DMS53 treated with DMSO at 0.1 percent for 48 hours (cell line): ENCODE measurements around the gene AMACR.

ENCODE experiments used
- DNase-seq: peaks from one replicate; lab custom pipeline; 2025; ENCODE audit not compliant: unreplicated experiment; lab: John Stamatoyannopoulos, UW

Gene AMACR

DNA sequence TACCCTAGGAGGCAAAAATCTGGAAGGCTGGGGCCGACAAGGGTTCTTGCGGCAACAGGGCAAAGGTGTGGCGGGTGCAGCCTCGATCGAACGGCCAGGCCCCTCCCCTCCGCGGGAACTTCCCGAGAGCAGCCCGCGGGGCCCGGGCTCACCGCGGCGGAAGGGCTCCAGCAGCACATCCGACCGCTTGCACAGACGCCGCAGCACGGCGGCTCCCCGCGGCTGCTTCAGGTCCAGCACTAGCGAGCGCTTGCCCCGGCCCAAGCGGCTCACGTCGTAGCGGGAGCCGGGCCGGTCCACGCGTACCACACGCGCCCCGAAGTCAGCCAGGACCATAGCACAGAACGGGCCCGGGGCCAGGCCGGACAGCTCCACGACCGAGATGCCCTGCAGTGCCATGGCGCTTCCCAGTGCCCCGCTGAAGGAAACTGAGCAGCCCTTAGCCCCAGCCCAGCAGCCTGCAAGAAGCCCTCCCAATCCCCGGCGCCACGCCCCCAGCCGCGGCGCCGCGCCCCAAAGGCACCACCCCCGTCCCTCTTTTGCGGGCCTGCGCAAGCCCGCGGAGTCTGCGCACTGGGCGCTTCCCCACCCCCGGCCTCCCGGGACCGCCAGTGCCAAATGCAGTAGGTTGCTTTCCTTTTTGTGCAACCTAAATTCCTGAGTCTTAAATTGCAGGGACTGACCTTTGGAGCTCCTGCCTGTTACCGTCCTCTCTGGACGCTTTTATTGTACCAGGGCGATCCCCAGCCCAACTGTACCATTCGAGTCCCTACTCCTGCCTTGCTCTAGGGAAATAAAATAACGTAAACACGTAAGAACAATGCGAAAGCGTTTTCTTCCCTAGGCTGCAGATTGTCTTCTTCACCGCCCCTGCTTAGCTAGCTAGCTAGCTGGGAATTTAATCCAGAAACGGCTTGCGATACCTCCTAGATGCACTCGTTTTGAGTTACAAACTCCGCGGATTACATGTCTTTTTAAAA is at the start of gene AMACR:
Gene AMACR, minus strand, starts transcription at position 430 of the 980 bp plus-strand sequence. Its CDS starts 31 bp downstream, at position 399.
- peak; percentile 61 for DNase-seq

DNA sequence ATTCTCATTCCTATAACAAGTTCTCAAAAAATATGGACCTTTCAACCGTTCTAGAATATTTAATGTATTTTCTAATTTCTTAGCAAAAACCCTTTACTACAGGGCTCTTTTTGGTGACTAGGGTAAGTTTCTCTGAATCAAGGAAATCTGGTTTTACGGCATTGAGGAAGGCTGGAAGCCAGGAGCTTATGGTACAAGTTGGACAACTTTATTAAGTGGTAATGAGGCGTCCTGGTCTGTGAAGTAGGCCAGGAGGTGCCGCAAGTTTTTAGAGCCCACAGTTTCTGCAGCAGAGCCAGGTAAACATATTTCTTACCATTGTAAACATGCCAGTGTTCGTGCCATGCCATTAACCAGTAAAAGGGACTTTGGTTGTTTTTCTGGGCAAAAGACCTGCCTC is 49.7 kb upstream of the AMACR start:
- no peak for DNase-seq

DNA sequence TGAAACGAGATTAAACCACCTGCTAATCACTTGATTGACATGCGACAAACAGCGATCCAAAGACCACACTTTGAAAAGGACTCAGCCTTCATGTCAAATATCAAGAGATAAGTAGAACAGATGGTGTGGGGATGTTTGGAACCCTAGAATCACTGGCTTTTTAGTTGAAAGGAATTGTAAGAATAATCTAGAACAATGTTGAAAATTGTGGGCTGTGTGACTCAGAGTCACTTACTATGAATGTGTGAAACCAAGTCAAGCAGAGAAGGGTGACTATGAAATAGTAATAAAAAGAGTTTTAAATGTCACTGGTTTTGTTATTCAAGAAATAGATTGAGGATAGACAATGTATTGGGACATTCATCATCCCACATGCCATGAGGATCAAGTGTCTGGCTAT is 49.3 kb upstream of the AMACR start:
- no peak for DNase-seq

DNA sequence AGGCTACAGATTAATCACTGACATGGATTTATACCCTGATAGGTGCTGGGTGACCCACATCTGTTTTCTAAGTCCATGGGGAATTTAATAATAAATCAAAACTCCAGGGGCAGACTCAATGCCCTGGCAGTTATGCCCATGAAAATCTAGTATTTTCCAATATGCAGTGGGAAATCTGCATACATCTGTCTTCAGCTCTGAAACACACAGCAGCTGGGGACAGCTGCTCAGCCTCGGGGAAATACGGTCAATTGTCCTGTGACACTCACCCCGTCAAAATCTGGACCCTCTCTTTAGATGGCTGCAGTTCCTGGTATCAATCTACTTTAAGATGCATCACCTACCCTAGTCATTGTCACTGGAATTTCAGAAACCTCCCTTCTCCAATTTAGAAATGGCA is 47.8 kb upstream of the AMACR start:
- no peak for DNase-seq

DNA sequence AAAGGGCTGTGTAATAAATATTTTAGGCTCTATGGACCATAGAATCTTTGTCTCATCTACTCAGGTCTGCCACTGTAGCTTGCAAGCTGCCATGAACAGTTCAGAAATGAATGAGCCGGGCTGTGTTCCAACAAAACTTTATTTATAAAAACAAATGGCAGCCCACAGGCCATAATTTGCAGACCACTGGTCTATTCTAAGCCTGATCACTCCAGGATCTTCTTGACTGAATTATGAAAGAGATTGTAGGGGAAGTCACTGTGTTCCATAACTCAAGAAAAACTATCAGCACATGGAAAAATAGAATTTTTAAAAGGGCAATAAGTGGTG is 46.5 kb upstream of the AMACR start:
- DNase-seq: no peak

DNA sequence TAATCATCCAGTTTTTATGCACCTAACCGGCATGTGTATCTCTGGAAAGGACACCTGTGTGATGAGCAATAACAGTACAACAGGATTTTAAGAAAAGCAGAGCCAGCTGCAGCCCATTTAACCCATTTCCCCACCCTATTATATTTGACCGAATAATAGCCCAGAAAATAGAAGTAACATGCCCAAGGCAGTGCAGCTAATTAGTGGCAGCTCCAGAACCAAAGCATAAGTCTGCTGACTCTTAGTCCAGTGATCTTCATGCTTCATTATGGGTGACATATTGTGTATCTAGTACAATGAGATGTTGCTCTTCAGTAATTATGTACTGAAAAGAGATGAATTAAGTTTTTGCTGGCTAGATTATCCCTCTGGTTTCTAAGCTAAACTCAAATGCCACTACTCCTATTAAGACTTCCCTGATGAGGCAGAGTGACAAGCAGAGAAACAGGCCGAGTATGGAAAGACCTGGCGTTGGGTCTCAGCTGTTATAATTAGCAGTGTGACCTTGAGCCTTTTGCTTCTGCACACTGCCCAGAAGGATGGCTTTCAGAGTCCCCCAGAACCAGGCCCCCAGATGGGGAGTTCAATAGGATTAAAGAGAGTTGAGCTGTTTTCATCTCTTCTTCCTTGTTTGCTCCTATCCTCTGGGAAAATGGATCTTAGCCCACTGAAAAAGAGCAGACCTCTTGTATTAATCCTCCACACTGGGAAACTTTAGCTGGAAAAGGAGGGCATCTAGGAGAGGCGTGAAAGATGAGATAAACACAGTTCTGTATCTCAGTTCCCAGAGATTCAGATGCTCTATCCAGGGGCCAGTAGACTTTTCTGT is 45.9 kb upstream of the AMACR start:
- no peak for DNase-seq

DNA sequence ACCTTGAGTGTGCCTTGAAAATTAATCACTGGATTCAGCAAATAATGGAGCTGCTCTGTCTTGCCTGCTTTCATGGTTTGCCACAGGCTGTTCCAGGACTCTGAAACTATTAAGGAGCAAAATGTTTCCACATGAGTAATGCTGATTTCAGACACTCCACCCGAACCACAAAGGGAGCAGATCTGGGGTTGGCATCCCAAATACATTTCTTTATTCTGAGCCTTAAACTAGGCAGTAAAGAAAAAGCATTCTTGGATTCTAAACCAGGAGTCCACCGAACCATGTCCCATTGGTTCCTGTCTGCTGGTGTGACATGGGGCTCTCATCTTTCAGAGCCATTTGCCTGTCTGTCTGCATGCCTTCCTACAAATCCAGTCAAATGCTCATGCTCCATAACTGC is 45.3 kb upstream of the AMACR start:
- no peak for DNase-seq

DNA sequence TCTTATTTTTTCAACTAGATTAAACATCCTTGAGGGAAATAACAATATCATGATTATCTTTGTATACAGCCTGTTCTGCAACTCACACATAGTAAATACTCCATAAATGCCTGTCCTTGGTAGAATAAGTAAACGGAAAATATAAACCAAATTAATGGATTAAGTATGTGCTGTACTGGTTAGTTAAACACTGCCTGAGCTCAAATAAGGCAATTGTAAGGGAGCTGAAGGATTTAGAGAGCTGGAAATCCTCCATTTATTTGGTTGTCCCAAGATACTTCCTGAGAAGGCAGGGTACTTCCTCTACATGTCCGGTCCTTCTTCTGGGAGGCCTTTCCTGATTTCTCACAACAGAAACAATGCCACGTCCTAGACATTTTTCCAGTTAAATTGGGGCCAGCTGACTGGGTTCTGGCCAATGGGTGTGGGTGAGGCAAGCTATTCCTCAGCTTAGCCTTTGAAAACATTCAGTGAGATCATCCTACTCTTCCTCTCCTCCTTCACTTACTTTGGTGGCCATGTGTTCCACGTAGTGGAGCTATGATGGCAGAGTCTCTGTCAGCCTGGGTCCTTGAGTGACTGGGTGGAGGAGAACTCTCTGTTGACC is 43.6 kb upstream of the AMACR start:
- no peak for DNase-seq

DNA sequence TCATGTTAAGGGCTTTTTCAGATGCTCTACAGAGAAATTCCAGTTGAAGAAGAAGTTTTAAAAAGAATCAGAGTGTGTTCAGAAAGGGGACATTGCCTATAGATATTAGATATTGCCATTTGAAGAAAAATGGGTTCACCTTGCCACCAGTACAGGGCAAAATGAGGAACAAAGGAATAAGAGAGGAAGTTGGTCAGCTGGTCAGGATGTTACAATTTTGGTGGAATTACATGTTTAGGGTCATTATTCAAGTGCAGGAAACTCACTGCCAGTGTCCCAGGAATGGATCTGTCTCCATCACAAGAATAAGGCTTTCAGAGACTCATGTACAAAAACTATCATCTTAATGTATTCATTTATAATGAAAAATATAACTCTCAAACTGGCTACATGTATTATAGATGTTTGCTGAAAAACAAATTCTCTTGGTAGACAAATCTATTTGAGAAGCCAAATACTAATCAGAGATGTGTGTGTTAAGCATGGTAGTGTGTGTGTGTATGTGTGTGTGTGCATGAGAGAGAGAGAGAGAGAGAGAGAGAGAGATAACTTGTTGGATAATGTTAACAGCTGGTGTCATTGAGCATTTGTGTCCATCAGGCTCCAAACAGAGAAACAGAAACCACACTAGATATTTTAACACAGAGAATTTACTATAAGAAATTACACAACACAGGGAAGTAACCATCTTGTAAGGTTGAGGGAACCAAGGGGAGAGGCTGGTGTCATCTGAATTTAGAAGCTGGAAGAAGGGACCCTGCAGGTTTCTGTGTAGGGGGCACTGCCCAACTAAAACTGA is 40.1 kb upstream of the AMACR start:
- no peak for DNase-seq

DNA sequence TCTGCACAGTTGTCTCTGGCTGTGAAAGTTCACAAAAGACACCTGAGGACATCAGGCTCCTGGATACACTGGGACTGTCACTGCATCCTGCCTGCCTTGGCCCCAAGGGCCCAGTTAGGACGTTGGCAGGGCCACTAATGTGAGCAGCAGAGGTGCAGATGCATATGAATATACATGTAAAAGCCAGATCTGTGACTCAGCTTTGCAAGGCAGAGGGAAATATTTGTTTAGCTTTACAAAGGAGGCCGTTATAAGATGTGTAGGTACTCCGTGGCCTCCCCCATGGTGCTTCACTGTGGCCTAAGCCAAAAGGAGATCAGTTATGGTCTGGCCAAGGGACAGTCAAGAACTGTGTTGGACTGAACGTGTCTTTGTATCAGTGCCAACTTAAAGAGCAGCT is 39.3 kb upstream of the AMACR start:
- no peak for DNase-seq

DNA sequence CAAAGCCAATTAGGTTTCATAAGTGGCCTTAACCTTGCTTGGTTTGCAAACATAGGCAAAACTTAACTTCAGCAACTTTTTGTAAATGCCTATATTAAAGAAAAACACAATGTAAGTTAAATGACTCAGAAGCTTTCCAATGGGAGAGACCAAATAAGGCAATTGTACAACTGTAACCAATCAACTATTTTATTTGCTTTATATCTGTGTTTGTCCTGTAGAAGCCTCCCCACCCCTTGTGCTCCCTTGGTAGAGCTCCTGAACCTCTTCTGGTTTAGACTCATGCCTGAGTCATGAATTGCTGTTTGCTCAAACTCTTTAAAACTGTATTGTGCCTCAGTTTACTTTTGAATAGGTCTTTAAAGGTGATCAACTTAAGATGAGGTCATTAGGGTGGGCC is 38.1 kb upstream of the AMACR start:
- no peak for DNase-seq

DNA sequence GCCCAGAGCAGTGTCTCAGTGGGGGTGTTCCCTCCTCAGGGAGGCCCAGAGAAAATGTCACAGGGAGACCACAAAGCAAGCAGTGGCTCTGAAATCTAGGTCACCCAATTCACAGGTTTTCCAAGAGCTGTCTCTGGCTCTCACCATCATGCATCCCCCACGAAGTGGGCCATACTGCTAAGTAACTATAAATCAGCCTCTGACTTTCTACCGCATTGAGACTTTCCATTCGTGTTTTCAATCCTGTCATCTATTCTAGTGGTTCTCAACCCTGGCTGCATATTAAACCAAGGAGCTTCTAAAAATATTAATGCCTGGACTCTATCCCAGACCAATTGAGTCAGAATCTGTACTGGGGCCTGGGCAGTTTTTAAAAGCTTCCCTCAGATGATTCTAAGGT is 37.2 kb upstream of the AMACR start:
- no peak for DNase-seq

DNA sequence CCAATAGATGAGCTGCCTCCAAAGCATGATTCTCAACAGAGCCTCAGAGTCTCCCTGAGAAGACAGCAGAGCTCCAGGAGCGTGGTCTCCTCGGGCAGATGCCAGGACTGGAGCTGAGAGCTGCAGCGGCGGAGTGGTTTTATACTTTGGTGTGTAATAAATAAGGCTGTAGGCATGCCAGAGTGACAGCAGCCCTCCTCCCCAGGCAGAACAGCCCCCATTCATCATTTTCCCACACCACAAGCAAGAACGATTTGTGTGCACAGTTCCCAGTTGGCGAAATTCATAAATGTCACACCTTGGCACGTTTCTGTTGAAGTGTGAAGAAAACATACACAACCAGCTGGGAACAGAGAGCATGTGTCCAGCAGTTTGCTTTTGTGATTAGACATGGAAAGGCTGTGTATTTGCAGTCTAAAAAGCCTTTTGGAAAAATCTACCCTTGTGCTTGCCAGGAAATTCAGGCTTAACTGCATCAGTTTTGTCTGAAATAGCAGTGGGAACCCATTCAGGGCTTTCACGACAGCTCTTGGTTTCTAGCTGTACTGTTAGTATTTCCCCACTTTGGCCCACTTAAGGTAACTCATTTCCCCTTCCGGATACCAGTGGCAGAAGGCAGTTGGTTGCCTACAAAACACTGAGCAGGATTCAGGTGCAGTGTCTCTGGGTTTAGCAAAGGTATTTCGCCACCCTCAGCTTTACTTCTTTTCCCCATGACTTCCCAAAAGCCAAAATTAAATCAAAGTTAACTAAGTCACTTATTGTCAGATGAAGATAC is 35.4 kb upstream of the AMACR start, which contains the start of gene C1QTNF3:
Gene C1QTNF3, minus strand, starts transcription at position 115 of the 778 bp plus-strand sequence. Its CDS starts 88 bp downstream, at position 27.
- DNase-seq: no peak

DNA sequence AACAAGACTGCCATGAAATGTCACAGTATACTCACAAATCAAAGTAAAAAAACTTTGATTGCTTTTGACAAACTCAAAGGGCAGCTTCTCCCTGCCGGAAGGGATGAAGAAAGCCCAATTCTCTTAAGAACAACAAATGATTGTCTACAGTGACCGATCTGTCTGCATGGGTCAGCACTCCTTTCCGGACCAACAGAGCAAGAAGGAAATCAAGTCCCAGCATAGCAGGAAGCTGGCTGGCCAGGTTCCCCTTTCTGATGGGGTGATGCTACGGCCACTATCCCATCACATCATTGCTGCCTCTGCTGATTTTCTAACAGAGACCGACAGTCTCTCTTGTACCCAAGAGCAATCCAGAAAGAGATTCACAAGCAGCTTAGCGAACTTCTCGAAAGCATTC is 34.5 kb upstream of the AMACR start:
- no peak for DNase-seq

DNA sequence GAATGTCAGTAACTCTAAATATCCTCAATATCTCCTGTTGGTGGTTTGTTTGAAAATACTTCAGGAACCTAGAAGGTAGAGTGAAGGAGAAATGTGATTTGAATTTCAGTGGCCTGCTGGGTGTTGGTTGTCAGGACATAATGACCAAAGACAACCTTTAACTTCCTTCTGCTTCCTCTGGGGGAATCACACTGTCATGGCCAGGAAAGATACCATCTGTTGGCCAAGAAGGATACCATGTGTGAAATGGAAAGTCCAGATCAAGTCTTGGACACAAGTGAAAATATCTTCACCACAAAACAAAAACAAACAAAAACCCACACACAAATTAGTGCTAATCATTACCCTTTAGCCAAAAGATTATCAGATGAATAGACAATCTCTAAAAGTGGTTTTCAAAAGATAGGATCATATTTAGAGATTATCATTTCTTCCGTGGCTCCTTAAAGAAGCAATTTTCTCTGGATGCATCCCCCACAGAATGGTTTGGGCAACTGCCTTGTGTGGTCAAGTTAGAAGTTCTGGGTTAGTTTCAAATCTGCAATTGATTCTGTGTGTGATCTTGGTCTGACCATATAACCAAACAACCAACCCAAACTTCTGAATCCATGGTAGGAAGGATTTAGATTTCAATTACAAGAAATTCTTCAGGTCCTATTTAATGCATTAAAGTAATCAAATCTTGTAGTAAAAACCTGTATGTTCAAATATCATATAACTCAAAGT is 33.6 kb upstream of the AMACR start:
- no peak for DNase-seq

DNA sequence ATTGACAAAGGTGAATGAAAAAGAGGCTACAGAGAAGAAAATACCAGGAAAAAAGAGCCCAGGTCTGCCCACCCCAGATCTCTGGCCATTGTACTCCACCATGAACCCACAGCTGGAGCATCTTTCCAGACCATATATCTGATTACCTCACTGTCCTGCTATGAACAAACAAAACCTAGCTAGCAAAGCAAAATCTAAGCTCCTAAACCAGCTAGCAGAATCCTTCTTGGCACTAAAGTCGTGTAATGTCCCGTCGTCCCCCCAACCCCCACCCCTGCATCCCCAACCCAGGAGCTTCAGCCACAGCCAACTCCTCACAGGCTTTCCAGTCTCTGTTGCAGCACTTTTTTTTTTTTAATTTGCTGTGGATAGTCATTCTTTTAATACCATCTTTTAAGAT is 32.6 kb upstream of the AMACR start:
- no peak for DNase-seq

DNA sequence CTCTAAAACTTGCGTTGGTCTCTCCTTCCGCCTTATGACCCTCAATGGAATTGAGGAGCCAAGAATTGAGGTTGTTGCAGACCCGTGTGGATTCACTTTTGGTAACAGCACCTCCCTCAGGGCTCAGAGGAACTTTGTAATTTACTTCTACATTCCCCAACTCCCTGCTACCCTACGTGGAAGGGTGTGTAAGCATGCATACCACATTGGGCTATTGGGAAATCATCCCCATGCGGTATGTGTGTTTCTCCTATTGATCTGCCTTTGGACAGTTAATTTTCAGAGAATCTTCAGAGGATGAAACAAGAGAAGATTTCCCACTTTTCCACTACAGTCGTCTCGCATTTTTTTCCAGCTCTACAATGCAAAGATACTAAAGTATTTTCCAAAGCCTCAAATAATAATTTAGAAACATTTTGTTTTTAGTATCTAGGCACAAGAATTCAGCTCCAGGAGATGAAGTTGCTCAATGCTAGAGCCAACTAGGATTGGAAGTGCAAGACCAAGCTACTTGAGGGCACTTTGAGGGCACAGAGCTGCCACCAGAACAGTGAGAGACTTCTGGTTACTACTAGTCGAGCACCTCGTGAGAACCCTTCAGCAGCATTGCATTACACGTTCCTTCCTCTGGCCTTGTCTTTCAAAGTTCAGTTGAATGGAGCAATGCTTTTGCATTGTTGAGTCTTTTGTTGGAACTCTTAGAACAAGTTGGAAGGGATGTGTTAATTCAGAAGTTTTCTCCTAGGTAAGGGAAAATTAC is 31.7 kb upstream of the AMACR start:
- DNase-seq: no peak

DNA sequence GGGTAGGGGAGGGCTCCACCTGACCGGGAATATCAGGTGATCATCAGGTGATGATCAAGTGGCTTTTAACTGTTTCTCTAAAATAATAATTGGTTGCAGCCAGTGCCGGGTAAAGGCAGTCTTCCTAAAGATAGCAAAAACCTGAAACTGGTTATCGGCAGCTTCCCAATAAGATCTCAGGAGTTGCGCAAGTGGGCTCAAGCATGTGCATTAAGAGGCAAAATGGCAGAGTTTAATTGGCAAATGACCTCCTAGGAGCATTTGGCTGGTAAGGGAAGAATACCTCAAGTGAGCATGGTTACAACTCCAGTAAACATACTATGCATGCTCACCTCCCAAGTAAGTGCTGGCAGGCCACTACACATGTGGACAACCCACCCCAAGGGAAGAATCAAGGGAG is 31.0 kb upstream of the AMACR start:
- no peak for DNase-seq

DNA sequence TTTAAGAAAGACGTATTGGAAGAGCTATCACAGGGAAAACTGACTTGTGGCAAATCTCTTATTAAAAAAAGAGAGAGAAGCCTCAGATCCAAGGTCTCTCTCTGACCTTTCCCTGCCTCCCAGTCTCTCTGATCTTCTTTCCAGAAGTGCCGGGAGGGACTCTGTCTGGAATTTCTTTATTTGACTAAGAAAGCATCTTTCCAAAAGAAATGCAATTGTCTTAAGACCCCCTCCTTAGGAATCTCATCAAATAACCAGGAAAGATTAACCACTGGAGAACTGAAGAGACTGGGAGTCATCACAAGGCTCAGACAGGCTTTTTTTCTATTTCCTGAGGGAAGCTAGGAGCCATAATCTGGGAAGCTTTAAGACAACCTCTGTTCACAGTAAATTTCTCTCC is 30.5 kb upstream of the AMACR start:
- DNase-seq: no peak
